GM18870 (cell line): ENCODE data around the gene BTBD7.

Experiments used
- ATAC-seq: cut with Tn5 transposase; IDR thresholded peaks from one replicate; pipeline ENCODE4 v1.9.1; 2021; ENCODE audit warnings: moderate library complexity; ENCODE audit not compliant: unreplicated experiment

BTBD7 gene

DNA sequence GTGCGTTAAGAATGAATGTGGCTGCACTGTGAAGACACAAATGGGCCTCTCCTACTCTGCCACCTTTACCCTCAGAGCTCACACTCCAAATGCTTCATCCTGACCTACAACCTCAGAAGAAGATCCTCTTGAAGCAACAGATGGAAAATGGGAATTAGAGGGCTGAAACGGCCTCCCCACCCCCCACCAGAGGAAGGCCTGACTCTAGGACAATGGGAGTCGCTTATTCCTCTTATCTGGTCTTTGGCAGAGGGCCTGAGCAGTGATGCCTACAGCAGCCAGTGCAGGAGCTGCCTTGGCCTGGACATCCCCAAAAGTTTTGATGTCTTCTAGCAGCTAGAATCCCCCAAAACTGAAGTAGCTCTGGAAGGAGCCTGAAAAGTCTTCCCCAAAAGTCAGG, 29.2 kb downstream of the BTBD7 start:
- ATAC-seq, result no peak

DNA sequence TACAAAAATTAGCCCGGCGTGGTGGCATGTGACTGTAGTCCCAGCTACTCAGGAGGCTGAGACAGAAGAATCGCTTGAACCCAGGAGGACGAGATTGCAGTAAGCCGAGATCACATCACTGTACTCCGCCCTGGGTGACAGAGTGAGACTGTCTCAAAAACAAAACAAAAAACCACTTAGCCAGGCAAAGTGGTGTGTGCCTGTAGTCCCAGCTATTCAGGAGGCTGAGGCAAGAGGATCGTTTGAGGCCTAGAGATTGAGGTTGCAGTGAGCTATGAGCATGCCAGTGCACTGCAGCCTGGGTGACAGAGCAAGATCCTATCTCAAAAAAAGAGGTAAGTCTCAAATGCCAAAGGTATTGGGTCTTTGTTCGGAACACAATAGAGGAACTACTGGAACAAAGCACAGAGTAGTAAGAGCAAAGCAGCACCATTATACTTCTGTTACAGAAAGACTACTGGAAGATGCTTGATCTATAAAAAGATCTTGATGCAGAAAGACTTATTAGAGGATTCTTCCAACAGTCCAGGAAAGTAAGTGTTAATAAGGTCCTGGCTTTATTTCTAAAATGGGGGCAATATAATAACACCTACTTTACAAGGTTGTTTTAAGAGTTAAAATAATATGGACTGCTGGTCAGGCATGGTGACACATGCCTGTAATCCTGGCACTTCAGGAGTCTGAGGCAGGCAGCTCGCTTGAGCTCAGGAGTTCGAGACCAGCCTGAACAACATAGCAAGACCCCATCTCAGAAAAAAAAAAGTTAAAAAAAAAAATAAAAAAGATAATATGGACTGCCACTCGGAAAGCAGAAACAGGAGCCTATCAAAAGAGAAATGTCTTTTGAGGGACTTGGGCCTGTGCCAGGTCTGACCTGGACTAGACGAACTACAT, 29.9 kb downstream of the BTBD7 start:
- no peak for ATAC-seq

DNA sequence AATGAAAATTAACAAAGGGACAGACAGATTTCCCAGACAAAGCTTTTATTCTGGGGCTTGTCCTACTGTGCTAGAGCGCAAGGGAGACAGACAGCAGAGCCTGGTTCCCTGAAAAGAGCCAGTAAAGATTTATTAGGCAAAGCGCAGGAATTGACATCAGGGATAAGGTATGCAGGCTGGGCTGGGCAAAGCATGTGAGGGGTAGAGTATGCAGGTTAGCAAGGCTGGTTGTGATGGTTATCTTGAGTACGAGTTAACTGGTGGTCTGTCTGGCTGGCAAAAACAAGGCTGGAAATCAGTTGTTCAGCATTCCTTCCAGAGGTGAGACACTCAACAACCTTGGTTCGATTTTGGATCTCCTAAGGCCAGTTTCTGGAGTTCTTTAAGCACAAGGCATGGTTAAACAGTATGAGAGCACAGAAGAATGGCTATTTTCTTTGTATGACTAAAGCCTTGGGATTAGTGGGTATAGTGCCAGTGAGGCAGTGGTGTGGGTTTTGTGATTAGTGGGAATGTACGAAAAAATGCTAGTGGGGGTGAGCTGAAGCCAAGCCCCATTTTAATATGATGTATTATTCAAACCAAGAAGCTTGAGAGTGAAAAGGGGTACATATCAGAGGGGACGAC, 30.9 kb downstream of the BTBD7 start:
- no peak for ATAC-seq

DNA sequence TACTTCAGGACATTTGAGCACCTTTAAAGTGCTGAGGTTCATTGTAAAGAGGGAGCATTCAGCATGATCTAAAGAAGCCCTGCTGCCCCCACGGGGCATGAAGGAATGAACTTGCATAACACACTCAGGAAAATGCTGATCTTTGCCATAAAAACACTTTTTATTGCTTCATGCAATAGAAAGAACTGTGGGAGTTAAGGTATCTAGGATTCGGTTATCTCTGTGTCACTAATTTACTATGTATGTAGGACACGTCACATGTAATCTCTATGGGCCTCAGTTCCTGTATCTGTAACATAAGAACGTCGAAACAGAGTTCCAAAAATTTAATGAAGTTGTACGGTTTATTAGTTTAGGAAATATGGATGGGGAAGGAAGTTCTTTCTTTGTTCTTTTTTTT, 33.0 kb downstream of the BTBD7 start:
- no peak for ATAC-seq

DNA sequence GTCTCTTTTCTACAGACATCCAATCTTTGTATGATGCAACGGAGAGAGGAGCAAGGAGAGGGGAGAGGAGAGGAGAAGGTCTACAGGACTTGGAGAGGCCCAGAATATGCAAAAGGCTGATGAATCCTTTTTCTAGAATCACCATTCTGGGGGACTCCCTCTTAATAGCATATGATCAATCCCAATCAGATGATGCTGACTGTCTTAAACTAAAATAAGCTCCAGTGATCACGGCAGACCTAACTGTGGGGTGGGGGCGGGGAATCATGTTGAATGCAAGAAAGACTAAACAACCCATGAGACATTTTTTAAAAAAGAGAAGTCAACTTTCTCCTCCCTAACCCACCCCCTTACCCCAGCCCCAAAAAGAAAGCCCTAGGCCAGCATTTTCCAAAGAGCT, 33.4 kb downstream of the BTBD7 start:
- no peak for ATAC-seq

DNA sequence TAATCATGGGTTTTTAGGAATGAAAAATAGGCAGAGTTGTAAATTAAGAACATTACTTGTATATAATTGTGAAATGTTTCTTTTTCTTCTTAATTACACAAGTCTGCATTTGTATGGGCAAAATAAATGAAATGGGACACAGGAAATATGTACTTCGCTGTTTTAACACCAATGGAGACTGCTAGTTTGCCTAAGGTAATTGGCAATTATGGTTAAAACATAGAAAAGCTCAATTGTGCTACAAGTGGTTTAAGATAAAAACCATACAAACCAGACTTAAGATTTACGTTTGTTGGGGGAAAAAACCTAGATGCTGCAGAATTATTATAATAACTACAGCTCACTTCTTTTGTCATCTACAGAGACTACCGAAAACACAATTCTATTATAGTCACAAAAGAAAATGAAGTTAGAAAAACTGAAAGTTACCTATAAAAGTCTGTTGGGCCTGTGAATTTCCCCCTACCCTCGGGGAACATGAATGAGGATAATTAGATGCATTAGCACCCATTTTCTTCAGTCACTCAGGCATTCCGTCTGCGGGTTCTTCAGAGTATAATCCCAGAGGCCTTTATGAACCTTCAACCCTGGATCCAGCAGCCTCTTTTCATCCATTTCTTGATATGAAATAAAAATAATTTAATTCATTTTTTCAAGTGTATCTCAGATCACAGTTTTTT, 37.2 kb downstream of the BTBD7 start:
- no peak for ATAC-seq

DNA sequence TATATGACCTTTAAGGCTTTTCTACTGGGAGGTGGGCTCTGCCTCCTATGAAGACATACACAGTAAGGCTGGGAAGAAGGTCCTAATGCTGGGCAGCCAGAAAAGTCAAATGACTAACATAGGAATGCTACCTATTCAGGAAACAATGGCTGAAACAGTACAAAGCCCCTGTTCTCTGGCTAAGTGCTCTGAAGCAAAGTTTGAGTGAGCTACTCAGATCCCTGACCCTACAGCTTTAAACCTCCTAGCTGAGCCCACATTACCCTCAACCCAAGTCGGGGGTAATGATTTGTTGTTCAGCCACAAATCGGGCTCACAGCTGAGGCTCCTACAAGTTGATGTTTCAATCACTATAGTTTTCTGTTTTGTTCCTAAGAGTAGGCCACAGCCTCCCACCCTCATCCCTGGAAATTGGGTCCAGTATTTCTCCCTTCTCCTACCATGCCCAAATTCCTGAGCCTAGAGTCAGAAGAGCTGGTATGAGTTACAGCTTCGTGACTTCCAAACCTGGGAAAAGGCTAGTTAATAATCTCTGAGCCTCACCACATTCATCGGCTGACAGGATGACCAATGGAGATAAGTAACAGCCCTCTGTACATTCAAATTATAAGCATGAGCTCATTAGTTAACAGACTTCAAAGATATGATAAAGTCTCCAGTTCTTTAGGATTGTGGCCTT, 46.5 kb downstream of the BTBD7 start:
- ATAC-seq, result no peak

DNA sequence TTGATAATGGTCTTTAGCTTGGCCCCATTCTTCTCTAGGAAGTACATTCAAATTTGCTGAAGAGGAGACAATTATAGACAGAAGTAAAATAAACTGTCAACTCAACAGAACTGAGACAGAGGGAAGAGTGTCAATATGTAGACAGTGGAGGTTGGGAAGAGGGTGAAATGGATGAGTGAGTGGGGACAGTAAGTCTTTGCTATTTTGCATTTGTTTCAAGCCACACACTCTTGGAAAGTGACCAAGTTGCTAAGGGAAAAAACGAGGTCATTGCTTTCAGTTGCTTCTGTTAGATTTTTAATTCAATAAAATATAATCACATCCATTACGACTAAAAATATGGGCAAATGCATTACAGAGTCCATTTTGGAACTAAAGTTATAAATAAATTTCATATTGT, 47.8 kb downstream of the BTBD7 start:
- no peak for ATAC-seq

DNA sequence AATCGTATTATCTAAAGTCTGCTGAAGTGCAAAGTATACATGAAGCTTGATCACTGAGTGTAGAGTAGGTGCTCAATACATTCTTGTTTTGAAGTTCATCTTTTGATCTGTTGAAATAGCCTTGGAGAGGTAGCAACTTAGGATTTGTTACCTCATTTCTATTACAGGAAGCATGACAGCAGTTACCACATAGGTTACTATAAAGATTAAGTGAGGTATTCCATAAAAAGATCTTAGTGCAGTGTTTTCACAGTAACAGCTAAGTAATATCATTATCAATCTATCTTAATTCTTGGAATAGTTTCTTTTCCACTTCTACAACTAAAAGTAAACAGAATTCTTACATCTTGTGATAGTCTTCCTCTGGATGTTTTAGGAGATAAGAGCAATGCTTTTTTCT, 50.9 kb downstream of the BTBD7 start:
- no peak for ATAC-seq

DNA sequence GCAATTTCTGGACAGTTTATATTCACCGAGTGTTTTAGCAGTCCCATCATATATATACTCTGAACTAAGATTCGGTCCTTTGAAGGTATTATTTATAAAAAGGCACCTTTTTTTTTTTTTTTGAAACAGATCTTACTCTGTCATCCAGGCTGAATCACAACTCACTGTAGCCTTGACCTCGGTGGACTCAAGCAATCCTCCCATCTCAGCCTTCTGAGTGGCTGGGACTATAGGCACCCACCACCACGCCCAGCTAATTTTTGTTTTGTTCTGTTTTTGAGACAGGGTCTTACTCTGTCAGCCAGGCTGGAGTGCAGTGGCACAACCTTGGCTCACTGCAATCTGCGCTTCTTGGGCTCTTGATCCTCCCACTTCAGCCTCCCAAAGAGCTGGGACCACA, 52.1 kb downstream of the BTBD7 start:
- no peak for ATAC-seq

DNA sequence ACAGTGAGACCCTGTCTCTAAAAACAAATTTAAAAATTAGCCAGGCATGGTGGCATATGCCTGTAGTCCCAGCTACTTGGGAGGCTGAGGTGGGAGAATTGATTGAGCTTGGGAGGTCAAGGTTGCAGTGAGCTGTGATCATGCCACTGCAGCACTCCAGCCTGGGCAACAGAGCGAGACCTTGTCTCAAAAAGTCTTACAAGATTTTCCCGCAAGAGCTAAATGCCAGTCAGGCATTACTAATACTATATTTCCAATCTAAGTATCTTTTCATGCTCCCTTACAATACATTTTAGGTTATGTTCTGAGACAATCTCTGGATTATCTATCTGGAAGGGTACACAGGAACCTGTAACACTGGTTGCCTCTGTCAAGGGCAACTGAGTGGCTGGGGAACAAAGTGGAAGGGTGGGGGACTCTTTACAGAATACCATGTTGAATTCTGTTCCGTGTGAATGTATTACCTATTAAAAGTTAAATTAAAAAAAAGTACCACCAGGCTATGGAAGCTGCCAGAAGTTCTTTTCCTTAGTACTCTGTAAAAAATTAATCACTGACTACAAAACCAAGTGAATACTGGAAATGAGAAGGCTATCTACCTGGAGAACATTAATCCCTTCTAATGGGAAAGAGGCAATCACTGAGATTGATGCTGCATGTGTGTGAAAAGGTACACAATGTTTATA, 56.7 kb downstream of the BTBD7 start:
- no peak for ATAC-seq

DNA sequence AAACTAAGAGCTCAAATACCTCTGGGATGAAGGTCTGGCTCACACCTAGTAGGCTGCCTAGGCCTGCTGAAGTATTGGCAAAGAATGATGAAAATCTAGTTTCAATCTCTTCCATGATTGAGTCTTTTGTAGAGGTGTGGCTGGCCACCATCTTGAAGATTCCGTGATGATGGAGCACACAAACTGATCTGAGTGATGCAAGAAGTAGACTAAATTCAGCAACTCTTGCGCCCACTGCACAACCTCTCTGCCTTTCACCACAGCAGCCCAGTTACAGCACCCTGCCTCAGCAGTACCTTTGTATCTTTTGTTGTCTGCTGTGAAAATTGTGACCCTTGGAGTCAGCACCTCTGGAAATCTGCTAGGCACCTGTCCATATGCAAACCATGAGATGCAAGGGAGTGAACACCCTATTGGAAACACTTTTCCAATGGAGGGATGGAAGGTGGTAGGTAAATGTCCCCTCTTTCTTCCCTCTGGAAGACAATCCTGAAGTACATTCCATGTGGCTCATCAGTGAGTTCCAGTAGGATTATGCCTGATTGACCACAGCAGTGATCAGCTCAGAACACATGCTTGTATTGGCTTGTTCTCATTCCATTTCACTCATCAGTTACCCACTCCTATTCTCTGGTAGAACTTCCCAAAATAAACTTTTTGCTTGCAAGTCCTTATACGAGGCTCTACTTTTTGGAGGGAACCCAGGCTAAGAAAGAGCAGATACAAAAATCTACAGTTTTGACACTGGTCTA, 58.6 kb downstream of the BTBD7 start:
- no peak for ATAC-seq

DNA sequence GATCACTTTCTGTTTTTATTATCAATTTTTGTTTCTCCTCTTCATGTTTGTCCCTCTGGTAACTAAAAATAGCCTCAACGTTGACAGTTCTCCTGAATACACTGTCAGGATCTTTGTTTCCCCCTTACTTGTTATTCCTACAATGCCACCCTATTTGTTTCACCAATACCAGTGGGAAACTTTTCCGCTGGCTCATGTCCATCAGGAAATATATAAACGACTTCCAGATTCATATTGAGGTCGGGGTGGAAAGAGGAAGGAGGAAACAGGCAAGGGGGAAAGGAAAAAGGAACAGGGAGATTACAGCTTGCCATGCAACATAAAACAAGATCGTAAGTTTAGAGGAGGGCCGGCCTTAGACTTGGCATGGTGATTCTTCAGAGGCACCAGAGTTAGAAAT, 61.7 kb downstream of the BTBD7 start:
- ATAC-seq, result no peak

DNA sequence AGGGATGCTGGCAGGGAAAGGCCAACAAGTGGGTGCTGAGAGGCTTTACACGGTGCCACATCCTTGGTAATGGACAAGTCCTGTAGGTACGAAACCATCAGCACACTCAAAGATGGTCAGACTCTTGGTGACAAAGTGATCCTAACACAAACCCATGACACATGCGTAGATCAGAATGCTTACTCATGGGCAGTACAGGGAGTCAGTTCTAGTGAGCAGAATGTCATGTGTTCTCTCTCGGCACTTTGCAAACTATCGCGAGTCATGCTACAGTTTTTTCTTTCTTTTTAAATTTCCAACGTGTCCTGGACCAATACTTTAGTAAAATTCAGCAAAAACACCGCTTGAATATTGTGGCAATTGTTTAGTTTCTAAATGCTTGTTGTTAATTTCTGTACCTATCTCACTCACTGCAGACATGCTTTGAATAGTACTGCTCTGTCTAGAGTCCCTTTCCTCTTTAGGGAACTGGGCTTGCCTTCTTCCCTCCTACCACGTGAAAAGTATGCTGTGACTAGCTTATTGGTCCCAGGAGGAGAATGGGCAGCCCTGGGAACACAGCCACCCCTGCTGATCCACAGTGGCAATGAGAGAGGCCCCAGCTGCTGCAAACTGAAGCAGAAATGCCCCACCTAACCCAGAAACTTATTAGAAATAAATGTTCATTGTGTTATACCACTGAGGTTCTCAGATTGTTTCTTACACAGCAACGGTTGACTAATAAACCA, 63.3 kb downstream of the BTBD7 start:
- no peak for ATAC-seq

DNA sequence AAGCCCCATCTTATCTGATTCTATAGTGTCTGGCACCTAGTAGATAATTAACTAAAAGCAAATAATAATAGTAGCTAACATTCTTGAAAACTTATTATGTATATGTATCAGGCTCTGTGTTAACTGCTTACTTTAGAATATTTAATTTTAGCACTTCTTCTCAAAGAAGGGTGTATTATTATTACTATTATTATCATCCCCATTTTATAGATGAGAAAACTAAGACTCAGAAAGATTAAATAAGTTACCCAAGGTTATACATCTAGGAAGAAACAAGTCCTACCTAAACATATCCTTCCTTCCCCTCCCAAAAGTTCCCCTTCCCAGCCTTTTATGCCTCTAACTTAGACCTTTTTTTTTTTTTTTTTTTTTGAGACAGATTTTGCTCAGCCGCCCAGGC, 64.4 kb downstream of the BTBD7 start:
- ATAC-seq, result no peak

DNA sequence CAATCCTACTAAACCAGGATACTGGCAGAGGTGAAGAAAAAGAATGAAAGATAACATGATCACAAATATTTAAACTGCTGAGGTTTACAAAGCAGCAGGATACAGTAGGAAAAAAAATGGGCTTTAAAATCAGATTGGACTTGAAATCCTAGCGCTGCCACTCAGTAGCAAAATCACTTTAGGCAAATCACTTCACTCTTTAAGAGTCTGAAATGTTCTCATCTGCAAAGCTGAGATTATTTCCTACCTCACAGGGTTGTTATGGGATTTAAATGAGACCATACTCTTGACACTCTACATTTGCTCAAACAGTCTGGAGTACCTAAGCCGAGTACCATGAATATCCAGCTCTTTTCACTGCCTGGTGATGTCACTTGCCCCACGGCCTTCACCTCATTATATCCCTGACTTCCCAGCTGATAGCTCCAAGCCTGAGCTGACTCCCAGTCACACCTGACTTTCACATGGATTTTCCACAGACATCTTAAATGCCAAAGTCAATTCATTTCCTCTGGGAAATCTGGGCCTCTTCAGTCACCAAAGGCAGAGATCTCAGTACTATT, 65.6 kb downstream of the BTBD7 start:
- ATAC-seq, result no peak

DNA sequence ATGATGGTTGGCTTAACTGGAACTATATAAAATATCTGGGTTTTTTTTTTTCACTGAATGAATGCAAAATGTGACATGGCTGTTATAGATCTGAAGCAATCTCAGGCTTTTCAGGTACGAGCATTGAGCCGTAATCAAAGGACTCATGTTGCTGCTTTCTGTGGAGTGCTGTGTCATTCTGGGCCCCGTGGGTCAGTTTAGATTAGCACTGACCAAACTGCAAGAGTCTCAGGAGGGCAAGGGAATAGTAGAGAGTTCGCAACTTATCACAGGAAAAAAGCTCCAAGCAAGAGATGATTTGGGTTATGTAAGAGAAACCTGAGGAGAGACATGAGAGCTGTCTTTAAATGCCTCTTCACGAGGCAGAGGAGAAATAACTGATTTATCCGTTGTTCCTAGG, 66.7 kb downstream of the BTBD7 start:
- no peak for ATAC-seq

DNA sequence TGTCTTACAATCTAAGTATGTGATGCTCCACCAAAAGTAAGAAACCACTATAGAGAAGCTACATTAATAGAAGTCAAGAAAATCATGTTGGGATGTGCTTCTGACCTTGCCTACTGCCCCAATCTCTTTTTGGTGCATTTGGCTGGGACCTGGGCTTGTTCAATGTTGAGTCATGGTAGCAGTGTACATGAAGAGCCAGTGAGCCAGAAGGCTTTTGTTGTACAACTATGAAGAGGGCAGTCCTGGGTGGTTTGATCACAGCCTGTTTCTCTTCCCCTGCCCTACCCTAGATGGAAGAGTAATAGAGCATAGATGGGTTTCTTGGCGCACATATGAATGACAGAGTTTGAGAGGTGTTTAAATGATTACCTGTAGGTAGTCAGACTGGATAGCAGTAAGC, 69.4 kb downstream of the BTBD7 start:
- no peak for ATAC-seq

DNA sequence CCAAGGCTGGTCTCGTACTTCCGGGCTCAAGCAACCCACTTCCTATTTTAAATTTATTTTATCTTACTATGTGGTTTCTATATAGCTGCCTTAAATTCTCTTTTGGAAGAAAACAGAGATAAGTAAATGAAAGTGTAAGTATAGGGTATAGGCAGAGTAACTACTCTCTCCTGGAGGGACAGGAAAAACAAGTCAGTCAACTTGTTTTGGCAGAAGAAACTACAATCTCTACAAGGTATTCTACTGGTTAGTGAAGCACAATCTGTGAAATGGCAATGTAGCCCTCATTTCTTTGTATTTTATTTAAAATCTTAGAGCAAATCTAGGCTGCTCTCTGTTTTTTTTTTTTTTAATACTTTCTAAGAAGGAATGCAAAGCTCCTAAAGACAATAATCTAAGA, 70.4 kb downstream of the BTBD7 start:
- no peak for ATAC-seq
